A673 (cell line): ENCODE data around the gene ZNF366. TPM values are rescaled to one million over a fixed set of nuclear protein-coding genes. Genes with fewer than 3 reads are reported as not detected.

Experiments used
- BruUV-seq: library from RNA; stranded (reverse); fragments of 400-500 nt; replicated peaks from 2 replicates; lab custom pipeline; 2021; lab: Mats Ljungman, UMichigan
- CTCF ChIA-PET: fragments of 300-600 bp; sonication (Branson Sonifier 250); formaldehyde crosslinking; loops from one replicate; lab custom pipeline; 2022; ENCODE audit warnings: antibody characterized with exemption; lab: Charles Lee
- POLR2A ChIA-PET: fragments of 300-600 bp; sonication (Branson Sonifier 250); formaldehyde crosslinking; loops from one replicate; lab custom pipeline; 2022; ENCODE audit warnings: antibody characterized with exemption; ENCODE audit not compliant: low non-redundant PET; lab: Charles Lee
- DNase-seq: peaks from one replicate; pipeline ENCODE4 v3.0.0-alpha.2; 2015; ENCODE audit warnings: low spot score
- H3K27ac ChIP-seq: fragments of 200-600 bp; sonication (generic); 2 replicates; pipeline ENCODE4 v1.5.1; 2016; ENCODE audit warnings: mixed run types, low read depth, mild to moderate bottlenecking, mixed read lengths, antibody characterized with exemption, low read length; ENCODE audit not compliant: poor library complexity, severe bottlenecking
- H3K27me3 ChIP-seq: fragments of 200-600 bp; sonication (generic); replicated peaks from 2 replicates; pipeline ENCODE4 v1.6.1; 2017; ENCODE audit warnings: mixed run types, low read depth, mild to moderate bottlenecking, mixed read lengths, antibody characterized with exemption, low read length; ENCODE audit not compliant: insufficient read depth, poor library complexity
- H3K36me3 ChIP-seq: fragments of 200-600 bp; sonication (generic); 2 replicates; pipeline ENCODE4 v1.6.1; 2016; ENCODE audit warnings: mixed run types, mild to moderate bottlenecking, mixed read lengths, antibody characterized with exemption, low read length; ENCODE audit not compliant: insufficient read depth, poor library complexity, severe bottlenecking
- H3K4me1 ChIP-seq: fragments of 200-600 bp; sonication (generic); 2 replicates; pipeline ENCODE4 v1.6.1; 2017; ENCODE audit warnings: mixed run types, mild to moderate bottlenecking, mixed read lengths, antibody characterized with exemption, low read length; ENCODE audit not compliant: insufficient read depth, poor library complexity, severe bottlenecking
- H3K4me3 ChIP-seq: fragments of 200-600 bp; sonication (generic); 2 replicates; pipeline ENCODE4 v1.5.1; 2016; ENCODE audit warnings: low read depth, mixed run types, mild to moderate bottlenecking, mixed read lengths, low read length; ENCODE audit not compliant: poor library complexity, severe bottlenecking
- H3K9me3 ChIP-seq: fragments of 200-600 bp; sonication (generic); 2 replicates; pipeline ENCODE4 v1.6.1; 2016; ENCODE audit warnings: mixed run types, low read depth, mild to moderate bottlenecking, mixed read lengths, antibody characterized with exemption, low read length; ENCODE audit not compliant: poor library complexity, severe bottlenecking
- EZH2 ChIP-seq: fragments of 200-600 bp; sonication (generic); IDR thresholded peaks from 2 replicates; pipeline ENCODE4 v1.6.1; 2017; ENCODE audit warnings: borderline replicate concordance, low read depth, mild to moderate bottlenecking, mixed read lengths, antibody characterized with exemption, low read length; ENCODE audit not compliant: poor library complexity, severe bottlenecking
- intact Hi-C: fragments of 100-400 bp; cut with micrococcal nuclease; formaldehyde crosslinking; loops from one replicate; pipeline ENCODE4 v1.10.0; 2022; ENCODE audit not compliant: unreplicated experiment
- total RNA-seq: library from RNA; stranded (reverse); gene quantifications from 2 replicates; pipeline ENCODE4 v1.2.3, GENCODE V29; 2021
- TF ChIP-seq, protein P1 (sequence below): fragments of 300-800, 200-600 bp; sonication (generic); conservative IDR thresholded peaks from 2 replicates; pipeline ENCODE4 v1.5.1; 2017; ENCODE audit warnings: low read depth, mild to moderate bottlenecking, antibody characterized with exemption, low read length, moderate library complexity, mixed read lengths

Gene ZNF366
- total RNA-seq, 1 experiment from 2014 or later = not detected

- no peak overlapping the region for H3K27ac ChIP-seq
- ChIA-PET POLR2A (no interaction called here), CTCF (no interaction called here)
- peaks cover 4% of the 10 kb centered on the region for H3K27me3 ChIP-seq
- no peak overlapping the region for H3K4me3 ChIP-seq
- no peaks in the 10 kb centered on the region for H3K36me3 ChIP-seq
- no peaks in the 10 kb centered on the region for H3K9me3 ChIP-seq
- no TSS peak for BruUV-seq
- TF ChIP-seq, protein P1, sequence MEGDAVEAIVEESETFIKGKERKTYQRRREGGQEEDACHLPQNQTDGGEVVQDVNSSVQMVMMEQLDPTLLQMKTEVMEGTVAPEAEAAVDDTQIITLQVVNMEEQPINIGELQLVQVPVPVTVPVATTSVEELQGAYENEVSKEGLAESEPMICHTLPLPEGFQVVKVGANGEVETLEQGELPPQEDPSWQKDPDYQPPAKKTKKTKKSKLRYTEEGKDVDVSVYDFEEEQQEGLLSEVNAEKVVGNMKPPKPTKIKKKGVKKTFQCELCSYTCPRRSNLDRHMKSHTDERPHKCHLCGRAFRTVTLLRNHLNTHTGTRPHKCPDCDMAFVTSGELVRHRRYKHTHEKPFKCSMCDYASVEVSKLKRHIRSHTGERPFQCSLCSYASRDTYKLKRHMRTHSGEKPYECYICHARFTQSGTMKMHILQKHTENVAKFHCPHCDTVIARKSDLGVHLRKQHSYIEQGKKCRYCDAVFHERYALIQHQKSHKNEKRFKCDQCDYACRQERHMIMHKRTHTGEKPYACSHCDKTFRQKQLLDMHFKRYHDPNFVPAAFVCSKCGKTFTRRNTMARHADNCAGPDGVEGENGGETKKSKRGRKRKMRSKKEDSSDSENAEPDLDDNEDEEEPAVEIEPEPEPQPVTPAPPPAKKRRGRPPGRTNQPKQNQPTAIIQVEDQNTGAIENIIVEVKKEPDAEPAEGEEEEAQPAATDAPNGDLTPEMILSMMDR = no peak
- TF ChIP-seq EZH2 = no peak
- no peaks in the 10 kb centered on the region for H3K4me1 ChIP-seq
- DNase-seq = no peak
- intact Hi-C loops = no loop called here
Observed at GRCh38 chr5:72479921-72480320, 27.3 kb downstream of the ZNF366 start.

- no peak for DNase-seq
- Histone ChIP-seq H3K36me3 (no peaks in the 10 kb centered on the region), H3K4me1 (no peaks in the 10 kb centered on the region), H3K27me3 (peaks cover 4% of the 10 kb centered on the region), H3K9me3 (no peaks in the 10 kb centered on the region), H3K4me3 (no peak overlapping the region), H3K27ac (no peak overlapping the region)
- POLR2A ChIA-PET = no interaction called here
- CTCF ChIA-PET = no interaction called here
- intact Hi-C loops = no loop called here
- TF ChIP-seq, protein P1 = no peak
- TF ChIP-seq EZH2 = no peak
- no TSS peak for BruUV-seq
Observed at GRCh38 chr5:72478684-72479083, 28.5 kb downstream of the ZNF366 start.

GRCh38 chr5:72478276-72478675 lies 28.9 kb downstream of the ZNF366 start:
- Histone ChIP-seq H3K4me3 (no peak overlapping the region), H3K4me1 (no peaks in the 10 kb centered on the region), H3K27ac (no peak overlapping the region), H3K9me3 (no peaks in the 10 kb centered on the region), H3K36me3 (no peaks in the 10 kb centered on the region), H3K27me3 (peaks cover 4% of the 10 kb centered on the region)
- BruUV-seq = no TSS peak
- ChIA-PET CTCF (no interaction called here), POLR2A (no interaction called here)
- DNase-seq = no peak
- TF ChIP-seq, protein P1 = no peak
- TF ChIP-seq EZH2 = no peak
- intact Hi-C loops = no loop called here
